Upper lobe of left lung (tissue), 6 donors: Measurements from ENCODE around the gene SHOC2. TPM values are rescaled to one million over a fixed set of nuclear protein-coding genes. Genes with fewer than 3 reads are reported as not detected.
A peak's percentile ranks its signal among the peaks of the same experiment; 100 is the strongest.

ENCODE experiments used
- ATAC-seq, 2 donors: fragments of 200-7000 bp; cut with Tn5 transposase; one replicate each; pipeline ENCODE4 v1.9.1; 2022; ENCODE audit warnings: mild to moderate bottlenecking in 2 of 2, moderate library complexity in 2 of 2; ENCODE audit not compliant: low FRiP score in 2 of 2
- DNase-seq, 2 donors: peaks; one replicate each; pipeline ENCODE4 v3.0.0-alpha.2; 2019 to 2020
- H3K27ac ChIP-seq, 4 donors: fragments of 200-600 bp; sonication (generic); one replicate each; pipeline ENCODE4 v1.5.1; 2016 to 2019
- H3K27me3 ChIP-seq, 4 donors: fragments of 200-600 bp; sonication (generic); one replicate each; pipeline ENCODE4 v1.5.1; 2017 to 2019
- H3K36me3 ChIP-seq, 4 donors: fragments of 200-600 bp; sonication (generic); one replicate each; pipeline ENCODE4 v1.5.1; 2016 to 2019
- H3K4me1 ChIP-seq, 4 donors: fragments of 200-600 bp; sonication (generic); one replicate each; pipeline ENCODE4 v1.5.1; 2018 to 2019
- H3K4me3 ChIP-seq, 4 donors: fragments of 200-600 bp; sonication (generic); one replicate each; pipeline ENCODE4 v1.5.1; 2017 to 2019; ENCODE audit warnings: mild to moderate bottlenecking in 2 of 4, moderate library complexity in 1 of 4
- H3K9me3 ChIP-seq, 4 donors: fragments of 200-600 bp; sonication (generic); one replicate each; pipeline ENCODE4 v1.5.1; 2018 to 2019
- EP300 ChIP-seq, 4 donors: sonication (generic); formaldehyde crosslinking; IDR thresholded peaks; one replicate each; pipeline ENCODE4 v1.5.1; 2017; ENCODE audit warnings: antibody characterized with exemption in 4 of 4, control low read depth in 2 of 4
- POLR2A ChIP-seq, 4 donors: fragments of 450-650 bp; IDR thresholded peaks; one replicate each; pipeline ENCODE4 v1.5.1; 2016 to 2017; ENCODE audit warnings: antibody characterized with exemption in 4 of 4, mild to moderate bottlenecking in 2 of 4
- POLR2AphosphoS5 ChIP-seq, 2 donors: sonication (generic); formaldehyde crosslinking; IDR thresholded peaks; one replicate each; pipeline ENCODE4 v1.5.1; 2017; ENCODE audit warnings: antibody characterized with exemption in 2 of 2
- WGBS, 2 donors: methylation state at CpG; one replicate each; pipeline ENCODE4 v1.1.5; 2017 to 2018; 5-methylcytosine and 5-hydroxymethylcytosine counted together
- total RNA-seq, 6 donors: library from RNA; depleted of rRNA in 4 of 6; stranded (reverse); fragments of >200 nt in 4 of 6; gene quantifications; one replicate each; pipeline versions ENCODE4 v1.1.0 to v1.2.1, GENCODE V29; 2016 to 2021
- TF ChIP-seq, protein P1 (sequence below), 6 experiments: fragments of 450-650 bp in 4 of 6; fragments of 200-600 bp in 2 of 6; sonication (generic) in 2 of 6; IDR thresholded peaks; one replicate each; pipeline ENCODE4 v1.5.1; 2016 to 2019; ENCODE audit warnings: antibody characterized with exemption in 6 of 6
- donor health status: DM: no; HTN: no; CAD: no; lungs with moderate emphysema.
- donor health status: DM: no; HTN: yes; CAD: no; lungs with severe emphysema.

Gene SHOC2
- total RNA-seq, 6 donors from 2014 or later, result 24.2 to 117 (median 41.6) TPM

DNA sequence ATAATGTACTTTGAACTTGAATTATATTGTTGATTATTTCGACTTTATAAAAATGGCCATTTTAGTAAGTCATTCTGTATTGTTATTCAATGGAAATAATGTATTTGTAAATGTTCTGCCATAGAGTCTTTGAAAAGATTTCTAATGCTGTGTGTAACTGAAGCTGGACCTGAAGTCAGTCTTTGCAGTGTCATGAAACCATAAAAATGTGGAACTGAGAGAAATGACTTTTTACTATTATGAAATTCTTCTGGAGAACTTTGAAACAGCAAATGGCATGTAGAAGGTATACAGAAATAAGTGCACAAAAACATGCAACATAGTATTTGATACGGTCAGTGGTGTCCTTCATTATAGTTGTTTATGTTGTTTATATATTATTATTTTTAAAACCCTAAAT, 97.7 kb downstream of the SHOC2 start:
- H3K36me3 ChIP-seq, result peaks cover 0 to 21% (median 2%) of the 10 kb centered on the region in 4 donors
- WGBS, 2 donors, result 46 to 88% methylated on average over 2 of the region's 2 CpGs
- no peak for DNase-seq
- no peak overlapping the region for H3K4me3 ChIP-seq
- no peaks in the 10 kb centered on the region for H3K9me3 ChIP-seq
- no peaks in the 10 kb centered on the region for H3K4me1 ChIP-seq
- no peak overlapping the region for H3K27ac ChIP-seq
- TF ChIP-seq POLR2A (IDR thresholded peaks at IDR 0.05) (no peak), EP300 (IDR thresholded peaks at IDR 0.05) (no peak), POLR2AphosphoS5 (IDR thresholded peaks at IDR 0.05) (no peak)
- TF ChIP-seq, protein P1, sequence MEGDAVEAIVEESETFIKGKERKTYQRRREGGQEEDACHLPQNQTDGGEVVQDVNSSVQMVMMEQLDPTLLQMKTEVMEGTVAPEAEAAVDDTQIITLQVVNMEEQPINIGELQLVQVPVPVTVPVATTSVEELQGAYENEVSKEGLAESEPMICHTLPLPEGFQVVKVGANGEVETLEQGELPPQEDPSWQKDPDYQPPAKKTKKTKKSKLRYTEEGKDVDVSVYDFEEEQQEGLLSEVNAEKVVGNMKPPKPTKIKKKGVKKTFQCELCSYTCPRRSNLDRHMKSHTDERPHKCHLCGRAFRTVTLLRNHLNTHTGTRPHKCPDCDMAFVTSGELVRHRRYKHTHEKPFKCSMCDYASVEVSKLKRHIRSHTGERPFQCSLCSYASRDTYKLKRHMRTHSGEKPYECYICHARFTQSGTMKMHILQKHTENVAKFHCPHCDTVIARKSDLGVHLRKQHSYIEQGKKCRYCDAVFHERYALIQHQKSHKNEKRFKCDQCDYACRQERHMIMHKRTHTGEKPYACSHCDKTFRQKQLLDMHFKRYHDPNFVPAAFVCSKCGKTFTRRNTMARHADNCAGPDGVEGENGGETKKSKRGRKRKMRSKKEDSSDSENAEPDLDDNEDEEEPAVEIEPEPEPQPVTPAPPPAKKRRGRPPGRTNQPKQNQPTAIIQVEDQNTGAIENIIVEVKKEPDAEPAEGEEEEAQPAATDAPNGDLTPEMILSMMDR (IDR thresholded peaks at IDR 0.05), result no peak
- ATAC-seq, result no peak
- no peaks in the 10 kb centered on the region for H3K27me3 ChIP-seq

DNA sequence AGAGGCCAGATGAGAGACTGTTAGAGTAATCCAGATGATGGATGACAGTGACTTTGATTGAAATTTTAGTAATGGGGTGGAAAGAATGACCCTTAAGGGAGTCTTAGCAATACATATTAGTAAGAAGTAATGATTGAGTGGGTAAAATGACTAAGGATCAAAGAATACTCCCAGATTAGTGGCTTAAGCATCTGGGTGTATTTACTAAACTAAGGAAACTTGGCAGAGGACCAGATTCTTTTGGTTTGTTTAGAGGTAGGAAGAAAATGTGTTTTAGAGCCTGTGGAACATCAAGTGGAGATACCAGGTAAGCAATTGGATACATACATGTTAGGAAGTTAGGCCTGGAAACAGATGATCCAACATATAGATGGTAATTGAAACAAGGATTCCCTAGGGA, 98.6 kb downstream of the SHOC2 start:
- Histone ChIP-seq H3K27ac (no peak overlapping the region), H3K27me3 (no peaks in the 10 kb centered on the region), H3K9me3 (no peaks in the 10 kb centered on the region), H3K4me1 (no peaks in the 10 kb centered on the region), H3K4me3 (no peak overlapping the region), H3K36me3 (peaks cover 0 to 25% (median 6%) of the 10 kb centered on the region in 4 donors)
- no peak for DNase-seq
- no peak for TF ChIP-seq EP300 (IDR thresholded peaks at IDR 0.05)
- ATAC-seq, result no peak

DNA sequence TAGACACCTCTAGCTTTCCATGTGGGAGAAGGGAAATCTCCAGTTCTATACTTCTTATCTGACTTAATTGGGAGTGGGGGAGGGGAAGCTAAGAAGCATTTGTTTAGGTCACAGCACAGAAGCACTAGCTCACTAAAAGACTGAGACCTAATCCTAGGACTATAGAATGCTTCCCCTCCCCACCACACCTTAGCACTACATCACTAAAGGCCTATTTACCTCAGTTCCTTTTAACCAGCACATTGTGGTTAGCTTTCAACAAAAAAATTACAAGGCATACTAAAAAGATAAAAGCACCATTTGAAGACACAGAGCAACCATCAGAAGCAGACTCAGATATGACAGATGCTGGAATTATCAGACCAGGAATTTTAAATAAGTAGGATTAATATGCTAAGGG, 103.7 kb downstream of the SHOC2 start:
- H3K4me1 ChIP-seq, result no peaks in the 10 kb centered on the region
- no peaks in the 10 kb centered on the region for H3K9me3 ChIP-seq
- ATAC-seq (no peak), DNase-seq (no peak)
- H3K4me3 ChIP-seq, result no peak overlapping the region
- no peaks in the 10 kb centered on the region for H3K27me3 ChIP-seq
- TF ChIP-seq, protein P1 (IDR thresholded peaks at IDR 0.05), result no peak
- no peak for TF ChIP-seq EP300 (IDR thresholded peaks at IDR 0.05)
- no peak for TF ChIP-seq POLR2AphosphoS5 (IDR thresholded peaks at IDR 0.05)
- no peak for TF ChIP-seq POLR2A (IDR thresholded peaks at IDR 0.05)
- H3K36me3 ChIP-seq, result peaks cover 0 to 18% (median 6%) of the 10 kb centered on the region in 4 donors
- no peak overlapping the region for H3K27ac ChIP-seq

GRCh38 chr10:111030042-111030750, 110.8 kb downstream of the SHOC2 start:
- Histone ChIP-seq H3K4me1 (no peaks in the 10 kb centered on the region), H3K4me3 (no peak overlapping the region), H3K27ac (no peak overlapping the region), H3K9me3 (peaks cover 0 to 16% (median 7%) of the 10 kb centered on the region in 4 donors), H3K27me3 (no peaks in the 10 kb centered on the region), H3K36me3 (no peaks in the 10 kb centered on the region)
- 95 to 96% methylated on average over 9 of the region's 9 CpGs for WGBS, 2 donors
- DNase-seq (peak in 1 of 2 donors; percentile 17), ATAC-seq (no peak)
- no peak for TF ChIP-seq POLR2A (IDR thresholded peaks at IDR 0.05)
- TF ChIP-seq EP300 (IDR thresholded peaks at IDR 0.05), result no peak
- TF ChIP-seq POLR2AphosphoS5 (IDR thresholded peaks at IDR 0.05), result no peak
- TF ChIP-seq, protein P1 (IDR thresholded peaks at IDR 0.05), result no peak

GRCh38 chr10:111034598-111035310, 115.3 kb downstream of the SHOC2 start:
- Histone ChIP-seq H3K36me3 (no peaks in the 10 kb centered on the region), H3K4me1 (no peaks in the 10 kb centered on the region), H3K9me3 (peaks cover 5 to 19% (median 14%) of the 10 kb centered on the region in 4 donors), H3K4me3 (no peak overlapping the region), H3K27ac (no peak overlapping the region), H3K27me3 (no peaks in the 10 kb centered on the region)
- DNase-seq (no peak), ATAC-seq (no peak)
- WGBS, 2 donors, result 84 to 85% methylated on average over 2 of the region's 2 CpGs
- TF ChIP-seq EP300 (IDR thresholded peaks at IDR 0.05) (no peak), POLR2AphosphoS5 (IDR thresholded peaks at IDR 0.05) (no peak), POLR2A (IDR thresholded peaks at IDR 0.05) (no peak)
- TF ChIP-seq, protein P1 (IDR thresholded peaks at IDR 0.05), result no peak
